Endothelial cell of umbilical vein (primary cell): Measurements from ENCODE around the gene MAG.

Source experiments
- EZH2 ChIP-seq: IDR thresholded peaks from 2 replicates; pipeline ENCODE4 v1.6.1; 2012; ENCODE audit warnings: borderline replicate concordance, low read depth, mild to moderate bottlenecking, moderate library complexity, low read length, inconsistent platforms; ENCODE audit not compliant: severe bottlenecking
- FOS ChIP-seq: IDR thresholded peaks from 2 replicates; pipeline ENCODE4 v1.6.1; 2011; ENCODE audit warnings: mild to moderate bottlenecking, low read length, moderate library complexity, borderline replicate concordance; ENCODE audit not compliant: insufficient read depth
- GATA2 ChIP-seq: IDR thresholded peaks from 2 replicates; pipeline ENCODE4 v1.7.0; 2011; ENCODE audit warnings: low read depth, mild to moderate bottlenecking, moderate library complexity, mixed read lengths, low read length; ENCODE audit not compliant: insufficient read length, insufficient read depth
- JUN ChIP-seq: IDR thresholded peaks from 2 replicates; pipeline ENCODE4 v1.6.1; 2011; ENCODE audit warnings: borderline replicate concordance, low read depth; ENCODE audit not compliant: insufficient read length, insufficient read depth
- POLR2A ChIP-seq: IDR thresholded peaks from 2 replicates; pipeline ENCODE4 v1.6.1; 2012; ENCODE audit warnings: low read depth, mild to moderate bottlenecking, control low read depth, low read length
- POLR2AphosphoS5 ChIP-seq: IDR thresholded peaks from 2 replicates; pipeline ENCODE4 v1.6.1; 2012; ENCODE audit warnings: low read depth, mild to moderate bottlenecking, control low read depth, low read length, moderate library complexity; ENCODE audit not compliant: insufficient read depth
- TF ChIP-seq, protein P1 (sequence below), 2 donors: IDR thresholded peaks; 1 replicate in 1 of 2; 2 replicates in 1 of 2; pipeline ENCODE4 v1.5.1; 2011; ENCODE audit warnings: low read length in 2 of 2, mild to moderate bottlenecking in 2 of 2, moderate library complexity in 2 of 2, control low read depth in 1 of 2, inconsistent platforms in 1 of 2, low read depth in 1 of 2; ENCODE audit not compliant: insufficient read depth in 1 of 2; ENCODE audit errors: extremely low read depth in 1 of 2
- TF ChIP-seq, protein P2 (sequence below): IDR thresholded peaks from 2 replicates; pipeline ENCODE4 v1.6.1; 2011; ENCODE audit not compliant: insufficient read depth, insufficient read length

DNA sequence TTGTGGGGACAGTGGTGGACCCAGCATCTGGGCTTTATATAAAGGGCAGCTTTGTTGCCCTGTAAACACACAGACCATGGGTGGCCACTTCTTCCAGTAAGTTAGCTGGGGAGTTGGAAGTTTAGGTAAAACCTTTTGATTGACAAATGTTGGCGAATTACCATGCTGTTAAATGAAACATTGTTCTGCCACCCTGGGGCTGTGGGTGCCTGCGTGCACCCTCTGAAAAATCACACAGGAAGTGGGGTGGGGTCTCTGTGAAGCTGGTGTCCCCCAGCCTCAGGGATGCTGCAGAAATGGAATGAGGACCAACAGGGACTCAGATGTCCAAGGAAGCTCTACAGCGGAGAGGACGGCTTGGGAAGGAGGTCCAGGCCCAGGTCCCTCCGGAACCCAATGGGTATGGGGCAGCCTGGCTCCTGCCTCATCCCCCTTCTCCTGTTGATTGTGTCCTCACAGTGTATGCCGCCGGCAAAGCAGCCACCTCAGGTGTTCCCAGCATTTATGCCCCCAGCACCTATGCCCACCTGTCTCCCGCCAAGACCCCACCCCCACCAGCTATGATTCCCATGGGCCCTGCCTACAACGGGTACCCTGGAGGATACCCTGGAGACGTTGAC lies 26.0 kb upstream of the MAG start:
- TF ChIP-seq, protein P1, sequence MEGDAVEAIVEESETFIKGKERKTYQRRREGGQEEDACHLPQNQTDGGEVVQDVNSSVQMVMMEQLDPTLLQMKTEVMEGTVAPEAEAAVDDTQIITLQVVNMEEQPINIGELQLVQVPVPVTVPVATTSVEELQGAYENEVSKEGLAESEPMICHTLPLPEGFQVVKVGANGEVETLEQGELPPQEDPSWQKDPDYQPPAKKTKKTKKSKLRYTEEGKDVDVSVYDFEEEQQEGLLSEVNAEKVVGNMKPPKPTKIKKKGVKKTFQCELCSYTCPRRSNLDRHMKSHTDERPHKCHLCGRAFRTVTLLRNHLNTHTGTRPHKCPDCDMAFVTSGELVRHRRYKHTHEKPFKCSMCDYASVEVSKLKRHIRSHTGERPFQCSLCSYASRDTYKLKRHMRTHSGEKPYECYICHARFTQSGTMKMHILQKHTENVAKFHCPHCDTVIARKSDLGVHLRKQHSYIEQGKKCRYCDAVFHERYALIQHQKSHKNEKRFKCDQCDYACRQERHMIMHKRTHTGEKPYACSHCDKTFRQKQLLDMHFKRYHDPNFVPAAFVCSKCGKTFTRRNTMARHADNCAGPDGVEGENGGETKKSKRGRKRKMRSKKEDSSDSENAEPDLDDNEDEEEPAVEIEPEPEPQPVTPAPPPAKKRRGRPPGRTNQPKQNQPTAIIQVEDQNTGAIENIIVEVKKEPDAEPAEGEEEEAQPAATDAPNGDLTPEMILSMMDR (IDR thresholded peaks at IDR 0.05; ENCODE audit: extremely low read depth in 1 of 2, insufficient read depth in 1 of 2, low read depth in 1 of 2, low read length in 2 of 2) = no peak
- TF ChIP-seq, protein P2, sequence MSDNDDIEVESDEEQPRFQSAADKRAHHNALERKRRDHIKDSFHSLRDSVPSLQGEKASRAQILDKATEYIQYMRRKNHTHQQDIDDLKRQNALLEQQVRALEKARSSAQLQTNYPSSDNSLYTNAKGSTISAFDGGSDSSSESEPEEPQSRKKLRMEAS = no peak
- TF ChIP-seq POLR2A (no peak), POLR2AphosphoS5 (no peak), GATA2 (no peak), FOS (no peak), EZH2 (no peak), JUN (no peak)
